H9 (cell line): ENCODE measurements around the gene GMPR. TPM values are rescaled to one million over a fixed set of nuclear protein-coding genes. Genes with fewer than 3 reads are reported as not detected.

Experiments
- DNase-seq: peaks from one replicate; pipeline ENCODE4 v3.0.0-alpha.2; 2017
- H2AFZ ChIP-seq: one replicate; pipeline ENCODE4 v1.6.1; 2013; ENCODE audit warnings: mild to moderate bottlenecking, low read length, control low read depth, moderate library complexity
- H2AK5ac ChIP-seq: 2 replicates; pipeline ENCODE4 v1.6.1; 2013; ENCODE audit warnings: low read length, control low read depth, mixed read lengths; ENCODE audit not compliant: insufficient read length
- H2BK120ac ChIP-seq: one replicate; pipeline ENCODE4 v1.6.1; 2013; ENCODE audit warnings: low read depth, mild to moderate bottlenecking, low read length, control low read depth, inconsistent platforms; ENCODE audit not compliant: poor library complexity, severe bottlenecking
- H2BK12ac ChIP-seq: 2 replicates; pipeline ENCODE4 v1.6.1; 2013; ENCODE audit warnings: low read length, control low read depth, mixed read lengths, low read depth; ENCODE audit not compliant: insufficient read length
- H2BK15ac ChIP-seq: 2 replicates; pipeline ENCODE4 v1.6.1; 2013; ENCODE audit warnings: low read depth, low read length, control low read depth
- H2BK20ac ChIP-seq: one replicate; pipeline ENCODE4 v1.6.1; 2013; ENCODE audit warnings: low read depth, mild to moderate bottlenecking, low read length, control low read depth, inconsistent platforms; ENCODE audit not compliant: poor library complexity, severe bottlenecking
- H2BK5ac ChIP-seq: 2 replicates; pipeline ENCODE4 v1.6.1; 2013; ENCODE audit warnings: low read length, control low read depth, mixed read lengths; ENCODE audit not compliant: insufficient read length
- H3K14ac ChIP-seq: 2 replicates; pipeline ENCODE4 v1.6.1; 2013; ENCODE audit warnings: low read length, control low read depth; ENCODE audit not compliant: insufficient read depth
- H3K18ac ChIP-seq: 2 replicates; pipeline ENCODE4 v1.6.1; 2013; ENCODE audit warnings: low read depth, mild to moderate bottlenecking, mixed read lengths, low read length, control low read depth; ENCODE audit not compliant: insufficient read length
- H3K23ac ChIP-seq: 2 replicates; pipeline ENCODE4 v1.6.1; 2013; ENCODE audit warnings: low read length, control low read depth, mixed read lengths, low read depth; ENCODE audit not compliant: insufficient read length
- H3K23me2 ChIP-seq: 2 replicates; pipeline ENCODE4 v1.6.1; 2013; ENCODE audit warnings: low read depth, mild to moderate bottlenecking, mixed read lengths, low read length, control low read depth; ENCODE audit not compliant: insufficient read length, poor library complexity, severe bottlenecking
- H3K27ac ChIP-seq: 2 replicates; pipeline ENCODE4 v1.5.1; 2013; ENCODE audit warnings: low read length, control low read depth, mixed read lengths, low read depth; ENCODE audit not compliant: insufficient read length
- H3K27me3 ChIP-seq: 2 replicates; pipeline ENCODE4 v1.6.1; 2013; ENCODE audit warnings: low read length, control low read depth, inconsistent platforms; ENCODE audit not compliant: insufficient read depth
- H3K4ac ChIP-seq: 2 replicates; pipeline ENCODE4 v1.6.1; 2013; ENCODE audit warnings: low read depth, mild to moderate bottlenecking, control low read depth, inconsistent platforms, low read length, moderate library complexity
- H3K4me1 ChIP-seq: 2 replicates; pipeline ENCODE4 v1.6.1; 2013; ENCODE audit warnings: low read length, control low read depth, inconsistent platforms; ENCODE audit not compliant: insufficient read depth
- H3K4me2 ChIP-seq: 2 replicates; pipeline ENCODE4 v1.6.1; 2013; ENCODE audit warnings: low read length, control low read depth, mixed read lengths; ENCODE audit not compliant: insufficient read length, insufficient read depth
- H3K56ac ChIP-seq: 2 replicates; pipeline ENCODE4 v1.6.1; 2013; ENCODE audit warnings: low read depth, mild to moderate bottlenecking, mixed read lengths, low read length, control low read depth; ENCODE audit not compliant: insufficient read length
- H3K79me1 ChIP-seq: 2 replicates; pipeline ENCODE4 v1.6.1; 2013; ENCODE audit warnings: low read depth, mild to moderate bottlenecking, moderate library complexity, low read length, control low read depth, inconsistent platforms; ENCODE audit not compliant: insufficient read depth, poor library complexity, severe bottlenecking
- H3K79me2 ChIP-seq: 2 replicates; pipeline ENCODE4 v1.6.1; 2013; ENCODE audit warnings: low read length, control low read depth, inconsistent platforms; ENCODE audit not compliant: insufficient read depth
- H3K9ac ChIP-seq: 2 replicates; pipeline ENCODE4 v1.6.1; 2013; ENCODE audit warnings: low read length, control low read depth, mixed read lengths; ENCODE audit not compliant: insufficient read length; ENCODE audit errors: extremely low read depth
- H3K9me3 ChIP-seq: one replicate; pipeline ENCODE4 v1.6.1; 2013; ENCODE audit warnings: low read depth, low read length, inconsistent platforms; ENCODE audit not compliant: control insufficient read depth
- H3T11ph ChIP-seq: one replicate; pipeline ENCODE4 v1.6.1; 2013; ENCODE audit warnings: mild to moderate bottlenecking, low read length, control low read depth, inconsistent platforms
- H4K20me1 ChIP-seq: one replicate; pipeline ENCODE4 v1.6.1; 2013; ENCODE audit not compliant: control insufficient read depth, insufficient read length, insufficient read depth
- H4K5ac ChIP-seq: 2 replicates; pipeline ENCODE4 v1.6.1; 2013; ENCODE audit warnings: low read depth, mild to moderate bottlenecking, mixed read lengths, low read length, control low read depth; ENCODE audit not compliant: insufficient read length
- H4K8ac ChIP-seq: replicated peaks from 2 replicates; pipeline ENCODE4 v1.6.1; 2013; ENCODE audit warnings: low read length, control low read depth, mixed read lengths, low read depth; ENCODE audit not compliant: insufficient read length
- H4K91ac ChIP-seq: 2 replicates; pipeline ENCODE4 v1.6.1; 2013; ENCODE audit warnings: low read depth, mild to moderate bottlenecking, moderate library complexity, mixed read lengths, low read length, control low read depth; ENCODE audit not compliant: insufficient read length
- H3K27ac Mint-ChIP-seq, 3 experiments: 2 replicates in 2 of 3; 3 replicates in 1 of 3; pipeline ENCODE4 v1.8.0; 2020 to 2021; ENCODE audit warnings: mixed read lengths in 3 of 3, mild to moderate bottlenecking in 1 of 3, moderate library complexity in 1 of 3
- H3K27me3 Mint-ChIP-seq: 2 replicates; pipeline ENCODE4 v1.8.0; 2021; ENCODE audit warnings: low read depth, mild to moderate bottlenecking, moderate library complexity, mixed read lengths
- H3K36me3 Mint-ChIP-seq, 3 experiments: 2 replicates in 2 of 3; 3 replicates in 1 of 3; pipeline ENCODE4 v1.8.0; 2020 to 2021; ENCODE audit warnings: low read depth in 3 of 3, mixed read lengths in 3 of 3; ENCODE audit not compliant: insufficient read depth in 1 of 3
- H3K4me1 Mint-ChIP-seq, 2 experiments: 2 replicates each; pipeline ENCODE4 v1.8.0; 2020; ENCODE audit warnings: mixed read lengths in 2 of 2
- H3K4me3 Mint-ChIP-seq, 2 experiments: 2 replicates in 1 of 2; 3 replicates in 1 of 2; pipeline ENCODE4 v1.8.0; 2020 to 2021; ENCODE audit warnings: mild to moderate bottlenecking in 2 of 2, mixed read lengths in 2 of 2, moderate library complexity in 1 of 2
- H3K9me3 Mint-ChIP-seq, 2 experiments: 2 replicates in 1 of 2; 3 replicates in 1 of 2; pipeline ENCODE4 v1.8.0; 2020; ENCODE audit warnings: mild to moderate bottlenecking in 2 of 2, mixed read lengths in 2 of 2, moderate library complexity in 1 of 2
- CTCF ChIP-seq: fragments of 200-600 bp; sonication (generic); conservative IDR thresholded peaks from 3 replicates; pipeline ENCODE4 v1.8.0; 2021; ENCODE audit warnings: antibody characterized with exemption, mild to moderate bottlenecking
- WGBS: extraction: QIAGEN DNeasy Blood & Tissue Kit; methylation state at CpG from one replicate; pipeline ENCODE4 v1.1.7; 2013; ENCODE audit warnings: missing lambda C conversion rate, low lambda C conversion rate, mixed read lengths; ENCODE audit not compliant: insufficient read length; ENCODE audit errors: extremely low coverage; 5-methylcytosine and 5-hydroxymethylcytosine counted together
- total RNA-seq: library from RNA; stranded (reverse); gene quantifications from 2 replicates; pipeline ENCODE4 v1.2.1, GENCODE V29; 2021

GMPR gene
- total RNA-seq, 1 experiment from 2014 or later, result 0.70 TPM

GRCh38 chr6:16228709-16229665 is 9.4 kb upstream of the GMPR start:
- no peak overlapping the region for H3K14ac ChIP-seq
- no peak overlapping the region for H2BK120ac ChIP-seq
- no peak overlapping the region for H4K8ac ChIP-seq
- Mint-ChIP-seq H3K27me3 (peaks cover 9% of the 10 kb centered on the region), H3K36me3 (no peaks in the 10 kb centered on the region; a peak in 1 of 7 replicates), H3K4me3 (no peak overlapping the region), H3K4me1 (0 out of 4 replicates have a peak, but pooled peaks cover 0 to 5% of the 10 kb centered on the region in 2 experiments), H3K27ac (no peak overlapping the region), H3K9me3 (peaks cover 0 to 2% of the 10 kb centered on the region in 2 experiments; a peak in 1 of 5 replicates)
- DNase-seq, result no peak
- H2BK20ac ChIP-seq, result no peak overlapping the region
- no peak overlapping the region for H3K27ac ChIP-seq
- H2BK5ac ChIP-seq, result no peak overlapping the region
- H3K4me2 ChIP-seq, result no peak overlapping the region
- no peak overlapping the region for H2BK15ac ChIP-seq
- H2BK12ac ChIP-seq, result no peak overlapping the region
- H3K27me3 ChIP-seq, result no peaks in the 10 kb centered on the region
- H3K4me1 ChIP-seq, result no peaks in the 10 kb centered on the region
- H3T11ph ChIP-seq, result no peak overlapping the region
- no peaks in the 10 kb centered on the region for H3K79me1 ChIP-seq
- H3K56ac ChIP-seq, result no peak overlapping the region
- H3K9ac ChIP-seq, result no peak overlapping the region
- no peak overlapping the region for H4K91ac ChIP-seq
- H3K4ac ChIP-seq, result no peak overlapping the region
- no peak overlapping the region for H3K23ac ChIP-seq
- no peaks in the 10 kb centered on the region for H3K9me3 ChIP-seq
- no peak overlapping the region for H4K5ac ChIP-seq
- WGBS, result no CpG with 5 or more reads among the region's 20 CpGs
- H3K79me2 ChIP-seq, result no peaks in the 10 kb centered on the region
- no peaks in the 10 kb centered on the region for H4K20me1 ChIP-seq
- no peak overlapping the region for H2AFZ ChIP-seq
- H2AK5ac ChIP-seq, result no peak overlapping the region
- no peaks in the 10 kb centered on the region for H3K23me2 ChIP-seq
- no peak overlapping the region for H3K18ac ChIP-seq
- no peak for TF ChIP-seq CTCF
